GM12874 (cell line): ENCODE measurements around the gene PLPPR2.

Experiments used
- TF ChIP-seq, protein P1 (sequence below): IDR thresholded peaks from 2 replicates; pipeline ENCODE4 v1.5.1; 2011; ENCODE audit warnings: low read depth, mild to moderate bottlenecking, control low read depth, low read length, moderate library complexity; ENCODE audit not compliant: insufficient read depth

Gene PLPPR2

DNA sequence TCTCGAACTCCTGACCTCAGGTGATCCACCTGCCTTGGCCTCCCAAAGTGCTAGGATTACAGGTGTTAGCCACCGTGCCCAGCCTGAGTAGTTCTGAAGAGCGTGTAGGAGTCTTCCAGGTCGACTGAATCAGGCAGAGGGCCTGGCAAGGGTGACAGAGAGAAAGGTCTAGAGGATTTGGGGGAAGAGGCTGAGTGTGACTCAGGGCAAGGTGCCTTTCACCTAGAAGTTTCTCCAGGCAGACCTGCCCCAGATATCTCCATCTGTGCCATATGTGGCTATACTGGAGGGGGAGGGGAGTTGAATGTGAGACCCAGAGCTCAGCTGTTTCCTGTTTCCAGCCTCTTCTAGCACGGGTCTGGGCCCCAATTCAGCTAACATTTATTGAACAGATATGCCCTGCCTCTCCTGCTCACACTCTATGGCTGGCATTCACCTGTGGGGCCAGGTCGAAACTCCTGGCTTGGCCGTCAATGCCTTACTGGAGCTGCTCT is 7.6 kb upstream of the PLPPR2 start:
- TF ChIP-seq, protein P1, sequence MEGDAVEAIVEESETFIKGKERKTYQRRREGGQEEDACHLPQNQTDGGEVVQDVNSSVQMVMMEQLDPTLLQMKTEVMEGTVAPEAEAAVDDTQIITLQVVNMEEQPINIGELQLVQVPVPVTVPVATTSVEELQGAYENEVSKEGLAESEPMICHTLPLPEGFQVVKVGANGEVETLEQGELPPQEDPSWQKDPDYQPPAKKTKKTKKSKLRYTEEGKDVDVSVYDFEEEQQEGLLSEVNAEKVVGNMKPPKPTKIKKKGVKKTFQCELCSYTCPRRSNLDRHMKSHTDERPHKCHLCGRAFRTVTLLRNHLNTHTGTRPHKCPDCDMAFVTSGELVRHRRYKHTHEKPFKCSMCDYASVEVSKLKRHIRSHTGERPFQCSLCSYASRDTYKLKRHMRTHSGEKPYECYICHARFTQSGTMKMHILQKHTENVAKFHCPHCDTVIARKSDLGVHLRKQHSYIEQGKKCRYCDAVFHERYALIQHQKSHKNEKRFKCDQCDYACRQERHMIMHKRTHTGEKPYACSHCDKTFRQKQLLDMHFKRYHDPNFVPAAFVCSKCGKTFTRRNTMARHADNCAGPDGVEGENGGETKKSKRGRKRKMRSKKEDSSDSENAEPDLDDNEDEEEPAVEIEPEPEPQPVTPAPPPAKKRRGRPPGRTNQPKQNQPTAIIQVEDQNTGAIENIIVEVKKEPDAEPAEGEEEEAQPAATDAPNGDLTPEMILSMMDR = no peak

DNA sequence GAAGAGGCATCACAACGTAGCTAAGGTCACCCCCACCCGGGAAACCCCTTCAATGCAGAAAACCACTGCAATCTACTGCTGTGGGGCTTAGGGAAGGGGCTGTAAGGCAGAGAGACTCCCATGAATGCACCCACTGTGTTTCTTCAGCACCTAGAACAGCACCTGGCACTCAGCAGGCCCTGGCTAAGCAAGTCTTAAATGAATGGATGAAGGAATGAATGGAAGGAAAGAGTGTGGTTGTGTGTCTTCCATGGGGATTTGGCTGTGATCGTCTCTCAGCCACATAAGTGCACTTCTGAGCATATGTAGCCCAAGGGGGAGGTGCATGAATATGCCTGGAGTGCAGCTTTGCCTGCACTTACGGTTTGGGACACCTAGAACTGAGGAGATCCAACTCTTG is 6.1 kb upstream of the PLPPR2 start:
- TF ChIP-seq, protein P1 = no peak

DNA sequence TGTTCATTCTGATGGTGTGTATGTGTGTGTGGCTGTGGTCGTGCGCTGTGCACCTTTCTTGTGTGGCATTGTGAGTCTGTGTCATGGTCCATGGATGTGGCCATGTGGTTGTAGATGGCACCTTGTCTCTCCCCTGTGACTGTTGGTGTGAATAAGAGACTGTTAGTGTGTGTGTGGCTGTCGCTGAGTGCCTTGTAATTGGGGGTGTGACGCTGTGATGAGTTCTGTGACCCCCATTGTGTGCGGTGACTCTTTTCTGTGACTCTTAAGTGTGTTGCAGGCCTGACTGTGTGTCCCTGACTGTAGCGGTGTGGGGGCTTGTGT is 804 bp downstream of the PLPPR2 start:
- TF ChIP-seq, protein P1 = no peak

DNA sequence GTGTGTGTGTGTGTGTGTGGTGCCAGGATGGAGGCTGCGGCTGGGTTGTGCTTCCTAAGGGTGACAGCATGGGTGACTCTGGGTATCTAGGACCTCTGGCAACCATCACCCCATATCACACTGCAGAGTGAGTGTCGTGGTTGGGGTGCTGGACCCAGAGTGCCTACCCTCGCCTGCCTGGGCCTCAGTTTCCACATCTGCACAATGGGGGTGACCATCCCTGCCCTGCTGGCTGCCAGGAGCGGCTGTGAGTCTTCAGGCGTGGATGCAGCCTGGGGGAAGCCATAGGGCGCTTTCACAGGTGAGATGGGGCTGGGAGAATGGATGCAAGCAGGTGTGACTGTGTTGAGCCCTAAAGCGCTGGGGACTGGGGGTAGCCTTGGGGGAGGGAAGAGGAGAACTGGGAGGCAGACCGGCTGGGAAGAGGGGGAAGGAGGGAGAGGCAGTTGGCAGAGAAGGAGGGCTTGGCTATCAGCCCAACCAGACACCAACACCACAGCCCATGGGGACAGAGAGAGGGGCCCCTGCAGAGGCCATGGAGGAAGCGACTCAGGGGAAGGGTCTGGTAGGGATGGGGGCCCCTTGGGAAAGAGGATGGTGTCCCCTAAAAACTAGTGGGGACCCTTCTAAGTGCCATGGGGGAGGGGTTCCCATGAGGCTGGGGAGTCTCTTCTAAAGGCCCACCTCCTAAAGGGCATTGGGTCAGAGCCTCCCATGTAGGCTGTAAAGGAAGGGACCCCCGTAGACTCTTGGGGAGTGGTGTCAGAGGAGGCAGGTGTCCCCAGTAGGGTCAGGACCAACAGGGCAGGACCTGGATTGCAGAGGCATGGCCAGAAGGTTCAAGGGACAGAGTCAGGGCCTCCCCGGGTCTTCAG is 1.7 kb downstream of the PLPPR2 start:
- TF ChIP-seq, protein P1 = no peak

DNA sequence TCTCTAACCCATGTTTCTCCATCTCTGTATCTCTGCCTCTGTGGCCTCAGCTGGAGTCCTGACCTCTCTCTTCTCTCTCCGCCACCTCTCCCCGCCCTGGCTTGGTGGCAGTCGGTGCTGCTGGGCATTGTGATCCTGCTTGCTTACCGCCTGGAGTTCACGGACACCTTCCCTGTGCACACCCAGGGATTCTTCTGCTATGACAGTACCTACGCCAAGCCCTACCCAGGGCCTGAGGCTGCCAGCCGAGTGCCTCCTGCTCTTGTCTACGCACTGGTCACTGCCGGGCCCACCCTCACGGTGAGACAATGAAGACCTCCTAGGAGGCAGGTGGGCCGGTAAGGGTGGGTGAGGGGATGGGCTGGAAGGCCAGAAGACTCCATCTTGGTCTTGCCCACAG is 4.2 kb downstream of the PLPPR2 start:
- TF ChIP-seq, protein P1 = no peak

DNA sequence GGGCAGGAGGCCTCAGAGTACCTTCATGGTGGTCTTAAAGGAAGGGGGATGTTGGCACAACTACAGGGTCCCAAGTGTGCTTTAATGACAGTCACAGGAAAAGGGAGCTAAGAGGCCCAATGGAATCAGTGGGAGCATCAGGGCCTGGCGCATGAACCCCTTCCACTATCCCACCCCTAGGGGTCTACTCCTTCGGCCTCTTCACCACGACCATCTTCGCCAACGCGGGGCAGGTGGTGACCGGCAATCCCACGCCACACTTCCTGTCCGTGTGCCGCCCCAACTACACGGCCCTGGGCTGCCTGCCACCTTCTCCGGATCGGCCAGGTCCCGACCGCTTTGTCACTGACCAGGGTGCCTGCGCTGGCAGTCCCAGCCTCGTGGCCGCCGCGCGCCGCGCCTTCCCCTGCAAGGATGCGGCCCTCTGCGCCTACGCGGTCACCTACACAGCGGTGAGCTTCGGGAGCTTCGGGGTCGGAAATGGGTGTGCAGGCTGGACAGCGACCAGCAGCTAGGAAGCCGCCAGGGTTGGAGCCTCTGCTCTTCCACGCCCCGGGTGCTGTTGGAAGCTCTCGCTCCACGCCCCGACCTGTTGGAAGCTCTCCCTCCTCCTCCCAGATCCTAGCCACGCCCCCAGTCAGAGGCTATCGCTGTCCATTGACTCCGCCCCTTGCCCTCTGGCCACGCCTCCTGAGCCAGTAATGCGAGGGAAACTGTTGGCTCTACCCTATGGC is 6.0 kb downstream of the PLPPR2 start:
- TF ChIP-seq, protein P1 = no peak
